ENCODE data around the gene NBEA. TPM values are rescaled to one million over a fixed set of nuclear protein-coding genes. Genes with fewer than 3 reads are reported as not detected.
A peak's percentile ranks its signal among the peaks of the same experiment; 100 is the strongest.

NBEA gene
- total RNA-seq, 1 donor from 2014 or later = 6.1 TPM

GRCh38 chr13:35531526-35531925 is 589.5 kb downstream of the NBEA start:
- H3K4me3 ChIP-seq (ENCODE audit: low read depth, low read length) = no peak overlapping the region
- no peak for DNase-seq (ENCODE audit: low read depth)
- H3K27me3 ChIP-seq (ENCODE audit: control insufficient read depth, insufficient read depth, low read length) = no peaks in the 10 kb centered on the region
- no peaks in the 10 kb centered on the region for H3K36me3 ChIP-seq (ENCODE audit: control insufficient read depth, insufficient read depth, low read length)
- no peak for TF ChIP-seq CTCF (IDR thresholded peaks at IDR 0.05; ENCODE audit: insufficient read depth, low read length, poor library complexity, severe bottlenecking)

DNA sequence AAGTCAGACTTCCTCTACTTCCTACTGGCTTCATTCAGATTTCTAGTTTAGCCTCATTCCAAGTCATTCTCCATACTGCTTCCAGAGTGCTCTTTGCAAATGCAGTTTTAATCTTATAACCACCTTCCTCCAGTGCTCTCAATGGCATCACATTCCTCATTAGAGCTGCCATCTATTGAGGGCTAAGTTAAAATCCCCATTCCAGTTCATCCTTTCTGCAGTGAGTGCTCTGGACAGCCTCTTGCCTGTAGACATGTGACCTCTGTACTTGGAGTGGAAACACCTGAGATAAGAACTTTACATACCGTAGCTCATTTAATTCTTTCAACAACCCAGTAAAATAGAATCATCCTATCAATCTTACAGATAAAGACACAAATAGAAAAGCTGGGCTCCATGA is 592.3 kb downstream of the NBEA start:
- no peak for TF ChIP-seq CTCF (IDR thresholded peaks at IDR 0.05; ENCODE audit: insufficient read depth, low read length, poor library complexity, severe bottlenecking)
- Histone ChIP-seq H3K36me3 (ENCODE audit: control insufficient read depth, insufficient read depth, low read length) (no peaks in the 10 kb centered on the region), H3K27me3 (ENCODE audit: control insufficient read depth, insufficient read depth, low read length) (no peaks in the 10 kb centered on the region), H3K4me3 (ENCODE audit: low read depth, low read length) (no peak overlapping the region)
- no peak for DNase-seq (ENCODE audit: low read depth)

DNA sequence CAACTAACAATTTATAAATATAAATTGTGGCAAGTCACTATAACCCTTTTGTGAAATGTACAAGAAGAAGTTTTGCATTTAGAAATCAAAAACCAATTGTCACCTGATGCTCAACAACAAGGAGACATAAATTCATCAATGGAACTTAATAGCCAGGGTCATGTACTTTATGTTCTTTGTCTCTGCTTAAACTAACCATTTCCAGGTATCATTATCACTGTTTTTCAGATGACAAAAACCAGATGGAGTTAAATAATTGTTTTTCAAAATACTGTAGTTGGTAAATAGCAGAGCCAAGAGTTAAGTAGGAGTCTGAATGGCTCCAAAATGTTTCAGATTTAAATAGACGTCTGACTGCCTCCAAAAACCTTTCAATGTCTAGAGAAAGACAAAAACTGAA is 606.7 kb downstream of the NBEA start:
- H3K4me3 ChIP-seq (ENCODE audit: low read depth, low read length) = no peak overlapping the region
- no peak for TF ChIP-seq CTCF (IDR thresholded peaks at IDR 0.05; ENCODE audit: insufficient read depth, low read length, poor library complexity, severe bottlenecking)
- no peak for DNase-seq (ENCODE audit: low read depth)

GRCh38 chr13:35549481-35549880 is 607.4 kb downstream of the NBEA start:
- Histone ChIP-seq H3K36me3 (ENCODE audit: control insufficient read depth, insufficient read depth, low read length) (no peaks in the 10 kb centered on the region), H3K4me3 (ENCODE audit: low read depth, low read length) (no peak overlapping the region), H3K27me3 (ENCODE audit: control insufficient read depth, insufficient read depth, low read length) (no peaks in the 10 kb centered on the region)
- no peak for TF ChIP-seq CTCF (IDR thresholded peaks at IDR 0.05; ENCODE audit: insufficient read depth, low read length, poor library complexity, severe bottlenecking)
- peak; percentile 18 for DNase-seq (ENCODE audit: low read depth)

More for the DNA sequence above, 606.7 kb downstream of the NBEA start:
- Histone ChIP-seq H3K36me3 (ENCODE audit: control insufficient read depth, insufficient read depth, low read length) (no peaks in the 10 kb centered on the region), H3K27me3 (ENCODE audit: control insufficient read depth, insufficient read depth, low read length) (no peaks in the 10 kb centered on the region)

GRCh38 chr13:35552172-35552844 is 610.2 kb downstream of the NBEA start:
- no peak for TF ChIP-seq CTCF (IDR thresholded peaks at IDR 0.05; ENCODE audit: insufficient read depth, low read length, poor library complexity, severe bottlenecking)
- Histone ChIP-seq H3K36me3 (ENCODE audit: control insufficient read depth, insufficient read depth, low read length) (no peaks in the 10 kb centered on the region), H3K27me3 (ENCODE audit: control insufficient read depth, insufficient read depth, low read length) (no peaks in the 10 kb centered on the region), H3K4me3 (ENCODE audit: low read depth, low read length) (no peak overlapping the region)
- DNase-seq (ENCODE audit: low read depth) = no peak

Measured in kidney epithelial cell (primary cell).